Nephron progenitor cell (in vitro differentiated cells): ENCODE results near the gene ROR2.
A peak's percentile ranks its signal among the peaks of the same experiment; 100 is the strongest.

Experiments used
- DNase-seq: peaks from one replicate; pipeline ENCODE4 v3.0.0; 2021
- H3K27ac Mint-ChIP-seq: 2 replicates; pipeline ENCODE4 v1.8.0; 2021; ENCODE audit warnings: mild to moderate bottlenecking, moderate library complexity, mixed read lengths
- H3K27me3 Mint-ChIP-seq: 2 replicates; pipeline ENCODE4 v1.8.0; 2021; ENCODE audit warnings: mild to moderate bottlenecking, low read depth, mixed read lengths; ENCODE audit not compliant: poor library complexity
- H3K36me3 Mint-ChIP-seq: 2 replicates; pipeline ENCODE4 v1.8.0; 2021; ENCODE audit warnings: low read depth, mixed read lengths
- H3K4me1 Mint-ChIP-seq: 2 replicates; pipeline ENCODE4 v1.8.0; 2021; ENCODE audit warnings: mixed read lengths
- H3K4me3 Mint-ChIP-seq: 2 replicates; pipeline ENCODE4 v1.8.0; 2021; ENCODE audit warnings: mild to moderate bottlenecking, moderate library complexity, mixed read lengths
- H3K9me3 Mint-ChIP-seq: 2 replicates; pipeline ENCODE4 v1.8.0; 2021; ENCODE audit warnings: mild to moderate bottlenecking, moderate library complexity, mixed read lengths
- CTCF ChIP-seq: fragments of 200-600 bp; sonication (generic); IDR thresholded peaks from 2 replicates; pipeline ENCODE4 v1.5.0; 2021; ENCODE audit warnings: antibody characterized with exemption

ROR2 gene

GRCh38 chr9:91868732-91869391 lies 81.2 kb downstream of the ROR2 start:
- Mint-ChIP-seq H3K27ac (no peak overlapping the region), H3K9me3 (no peaks in the 10 kb centered on the region), H3K27me3 (no peaks in the 10 kb centered on the region), H3K4me3 (no peak overlapping the region), H3K4me1 (peaks cover 71% of the 10 kb centered on the region), H3K36me3 (peaks cover 48% of the 10 kb centered on the region)
- DNase-seq = no peak
- no peak for TF ChIP-seq CTCF

- DNase-seq = no peak
- Mint-ChIP-seq H3K27me3 (peaks cover 3% of the 10 kb centered on the region), H3K4me1 (peaks cover 77% of the 10 kb centered on the region), H3K9me3 (peaks cover 1% of the 10 kb centered on the region), H3K36me3 (peaks cover 52% of the 10 kb centered on the region), H3K4me3 (no peak overlapping the region), H3K27ac (no peak overlapping the region)
- no peak for TF ChIP-seq CTCF
These were observed 82.3 kb downstream of the ROR2 start for GRCh38 chr9:91867740-91868139.

- Mint-ChIP-seq H3K9me3 (peaks cover 23% of the 10 kb centered on the region), H3K36me3 (peaks cover 58% of the 10 kb centered on the region), H3K4me3 (peak overlapping the region; percentile 18), H3K4me1 (peaks cover 72% of the 10 kb centered on the region), H3K27ac (peak overlapping the region; percentile 90), H3K27me3 (peaks cover 6% of the 10 kb centered on the region)
- no peak for DNase-seq
- TF ChIP-seq CTCF = no peak
These were observed 85.0 kb downstream of the ROR2 start for GRCh38 chr9:91865041-91865440.

- peaks cover 29% of the 10 kb centered on the region for H3K9me3 Mint-ChIP-seq
- no peak overlapping the region for H3K4me3 Mint-ChIP-seq
- peaks cover 60% of the 10 kb centered on the region for H3K36me3 Mint-ChIP-seq
- peaks cover 70% of the 10 kb centered on the region for H3K4me1 Mint-ChIP-seq
- no peak for TF ChIP-seq CTCF
- peak overlapping the region; percentile 90 for H3K27ac Mint-ChIP-seq
- no peak for DNase-seq
- H3K27me3 Mint-ChIP-seq = peaks cover 6% of the 10 kb centered on the region
These were observed 85.6 kb downstream of the ROR2 start for GRCh38 chr9:91864380-91864779.

GRCh38 chr9:91863469-91863868 lies 86.6 kb downstream of the ROR2 start:
- Mint-ChIP-seq H3K4me1 (peaks cover 65% of the 10 kb centered on the region), H3K27ac (peak overlapping the region; percentile 52)
- no peak for DNase-seq

More at GRCh38 chr9:91863469-91863868, 86.6 kb downstream of the ROR2 start:
- Mint-ChIP-seq H3K9me3 (peaks cover 33% of the 10 kb centered on the region), H3K27me3 (peaks cover 6% of the 10 kb centered on the region), H3K4me3 (no peak overlapping the region), H3K36me3 (peaks cover 57% of the 10 kb centered on the region)
- no peak for TF ChIP-seq CTCF
